GM19467 (cell line): Measurements from ENCODE around the gene SDHA.
"Not testable (repeated sequence)": the region's sequence is repeated elsewhere in the genome, so short reads cannot be mapped to it uniquely, and the experiment has no call there.

ENCODE experiments used
- ATAC-seq: cut with Tn5 transposase; IDR thresholded peaks from one replicate; pipeline ENCODE4 v1.9.1; 2021; ENCODE audit warnings: mild to moderate bottlenecking, moderate library complexity; ENCODE audit not compliant: unreplicated experiment

The SDHA gene

GRCh38 chr5:251975-252374 lies 33.9 kb downstream of the SDHA start:
- not testable (repeated sequence) for ATAC-seq

- ATAC-seq = no peak
These were observed 34.4 kb downstream of the SDHA start for GRCh38 chr5:252546-252945.

GRCh38 chr5:254322-254721 lies 36.2 kb downstream of the SDHA start:
- not testable (repeated sequence) for ATAC-seq

GRCh38 chr5:255116-255515 lies 37.0 kb downstream of the SDHA start:
- not testable (repeated sequence) for ATAC-seq

- not testable (repeated sequence) for ATAC-seq
These were observed 38.2 kb downstream of the SDHA start for GRCh38 chr5:256347-256746.

- no peak for ATAC-seq
These were observed 39.0 kb downstream of the SDHA start for GRCh38 chr5:257148-257547.

GRCh38 chr5:263275-263974 lies 45.3 kb downstream of the SDHA start:
- not testable (repeated sequence) for ATAC-seq

GRCh38 chr5:264338-264737 lies 46.2 kb downstream of the SDHA start:
- no peak for ATAC-seq

- not testable (repeated sequence) for ATAC-seq
These were observed 48.3 kb downstream of the SDHA start for GRCh38 chr5:266311-267026.

GRCh38 chr5:267716-268115 lies 49.6 kb downstream of the SDHA start:
- no peak for ATAC-seq

- ATAC-seq = no peak
These were observed 52.2 kb downstream of the SDHA start for GRCh38 chr5:270340-270739.

- not testable (repeated sequence) for ATAC-seq
These were observed 53.7 kb downstream of the SDHA start for GRCh38 chr5:271828-272167.

- ATAC-seq = not testable (repeated sequence)
These were observed 55.0 kb downstream of the SDHA start for GRCh38 chr5:273091-273490.

GRCh38 chr5:273491-273890 lies 55.4 kb downstream of the SDHA start:
- not testable (repeated sequence) for ATAC-seq

- ATAC-seq = not testable (repeated sequence)
These were observed 56.2 kb downstream of the SDHA start for GRCh38 chr5:274346-274745.

GRCh38 chr5:278646-279045 lies 60.5 kb downstream of the SDHA start:
- no peak for ATAC-seq

- not testable (repeated sequence) for ATAC-seq
These were observed 61.0 kb downstream of the SDHA start for GRCh38 chr5:279051-279665.

GRCh38 chr5:285991-286557 lies 68.0 kb downstream of the SDHA start:
- no peak for ATAC-seq

- not testable (repeated sequence) for ATAC-seq
These were observed 72.1 kb downstream of the SDHA start for GRCh38 chr5:290200-290599.

GRCh38 chr5:291345-291744 lies 73.2 kb downstream of the SDHA start:
- ATAC-seq = not testable (repeated sequence)

- ATAC-seq = not testable (repeated sequence)
These were observed 76.7 kb downstream of the SDHA start for GRCh38 chr5:294788-295187.

GRCh38 chr5:296207-296606 lies 78.1 kb downstream of the SDHA start:
- not testable (repeated sequence) for ATAC-seq
